OCI-M2 (cell line): ENCODE results near the gene NT5DC2.

ENCODE experiments used
- DNase-seq: peaks from one replicate; lab custom pipeline; 2025; ENCODE audit not compliant: unreplicated experiment; lab: John Stamatoyannopoulos, UW

The NT5DC2 gene

GRCh38 chr3:52525680-52526561, 7.7 kb downstream of the NT5DC2 start:
- no peak for DNase-seq

DNA sequence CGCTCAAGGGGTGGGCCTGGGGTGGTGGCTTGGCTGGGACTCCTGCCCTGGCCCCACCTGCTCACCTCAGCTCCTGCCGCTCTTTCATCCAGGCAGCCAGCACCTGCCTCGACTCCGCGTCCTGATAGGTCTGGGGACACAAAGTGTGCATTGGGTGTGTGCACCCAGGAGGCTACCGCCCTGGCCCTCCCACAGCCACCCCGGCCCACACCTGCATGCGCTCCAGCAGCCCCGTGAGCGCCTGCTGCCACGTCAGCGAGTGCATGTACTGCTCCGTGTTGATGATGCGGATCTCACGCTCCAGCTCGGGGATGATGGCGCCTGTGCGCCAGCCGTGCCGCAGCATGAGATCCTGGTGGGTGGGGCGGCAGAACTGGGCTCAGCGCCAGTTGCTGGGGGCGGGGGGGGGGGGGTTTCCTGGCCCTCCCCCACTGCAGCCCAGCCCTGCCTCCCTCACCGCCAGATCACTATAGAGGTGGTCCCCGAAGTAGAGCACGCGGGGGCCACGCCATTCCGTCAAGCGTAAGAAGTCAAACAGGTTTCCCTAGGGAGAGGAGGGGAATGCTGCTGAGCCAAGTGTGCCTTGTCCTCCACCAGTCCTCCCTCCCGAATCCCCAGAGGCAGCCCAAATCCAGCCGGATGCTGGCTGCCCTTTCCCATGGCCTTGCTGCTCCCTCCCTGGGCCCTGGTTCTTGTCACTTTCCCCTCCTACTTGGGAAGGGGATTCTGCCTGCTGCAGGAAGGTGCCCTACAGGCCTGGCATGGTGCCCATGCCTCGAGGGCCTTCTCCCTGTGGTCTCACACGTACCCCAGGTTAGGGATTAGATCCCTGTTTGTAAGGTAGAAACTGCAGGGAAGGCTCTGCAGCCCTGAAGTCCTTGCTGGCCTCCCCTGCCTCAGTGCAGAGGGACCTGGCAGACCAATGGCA, 8.6 kb downstream of the NT5DC2 start:
- no peak for DNase-seq

DNA sequence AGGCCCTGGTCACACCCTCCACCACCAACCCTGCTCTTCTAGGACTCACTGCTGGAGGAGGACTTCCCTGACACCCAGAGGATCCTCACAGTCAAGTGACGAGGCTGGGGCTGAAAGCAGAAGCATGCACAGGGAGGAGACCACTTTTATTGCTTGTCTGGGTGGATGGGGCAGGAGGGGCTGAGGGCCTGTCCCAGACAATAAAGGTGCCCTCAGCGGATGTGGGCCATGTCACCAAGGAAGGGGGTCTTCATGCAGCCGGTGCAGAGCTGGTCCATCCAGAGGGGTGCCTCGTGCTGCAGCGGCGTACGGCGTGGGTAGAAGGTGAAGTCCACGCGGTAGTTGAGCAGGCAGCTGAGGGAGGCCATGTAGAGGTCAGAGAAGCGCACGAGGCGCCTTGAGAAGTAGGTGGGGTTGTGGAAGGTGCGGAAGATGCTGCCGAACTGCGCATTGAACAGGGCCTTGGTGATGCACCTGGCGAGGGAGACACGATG, 9.4 kb downstream of the NT5DC2 start:
- DNase-seq: no peak

DNA sequence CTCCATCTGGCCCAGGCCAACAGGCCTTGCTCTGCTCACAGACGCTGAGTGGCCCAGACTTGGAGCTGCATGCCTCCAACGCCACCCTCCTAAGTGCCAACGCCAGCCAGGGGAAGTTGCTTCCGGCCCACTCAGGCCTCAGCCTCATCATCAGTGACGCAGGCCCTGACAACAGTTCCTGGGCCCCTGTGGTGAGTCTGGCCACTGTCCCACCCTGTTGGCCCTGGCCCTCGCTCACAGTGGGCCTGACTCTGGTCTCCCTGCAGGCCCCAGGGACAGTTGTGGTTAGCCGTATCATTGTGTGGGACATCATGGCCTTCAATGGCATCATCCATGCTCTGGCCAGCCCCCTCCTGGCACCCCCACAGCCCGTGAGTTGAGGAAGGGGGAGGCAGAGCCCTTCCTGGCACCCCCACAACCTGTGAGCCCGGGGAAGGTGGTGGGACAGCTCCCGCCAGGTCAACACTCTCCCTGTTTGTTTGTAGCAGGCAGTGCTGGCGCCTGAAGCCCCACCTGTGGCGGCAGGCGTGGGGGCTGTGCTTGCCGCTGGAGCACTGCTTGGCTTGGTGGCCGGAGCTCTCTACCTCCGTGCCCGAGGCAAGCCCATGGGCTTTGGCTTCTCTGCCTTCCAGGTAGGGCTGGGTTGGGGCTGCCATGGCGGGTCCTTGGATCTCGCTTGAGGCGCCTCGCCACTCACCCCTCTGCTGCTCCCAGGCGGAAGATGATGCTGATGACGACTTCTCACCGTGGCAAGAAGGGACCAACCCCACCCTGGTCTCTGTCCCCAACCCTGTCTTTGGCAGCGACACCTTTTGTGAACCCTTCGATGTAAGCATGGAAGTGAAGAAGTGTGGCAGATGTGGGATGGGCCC, 10.0 kb downstream of the NT5DC2 start:
- DNase-seq: no peak

DNA sequence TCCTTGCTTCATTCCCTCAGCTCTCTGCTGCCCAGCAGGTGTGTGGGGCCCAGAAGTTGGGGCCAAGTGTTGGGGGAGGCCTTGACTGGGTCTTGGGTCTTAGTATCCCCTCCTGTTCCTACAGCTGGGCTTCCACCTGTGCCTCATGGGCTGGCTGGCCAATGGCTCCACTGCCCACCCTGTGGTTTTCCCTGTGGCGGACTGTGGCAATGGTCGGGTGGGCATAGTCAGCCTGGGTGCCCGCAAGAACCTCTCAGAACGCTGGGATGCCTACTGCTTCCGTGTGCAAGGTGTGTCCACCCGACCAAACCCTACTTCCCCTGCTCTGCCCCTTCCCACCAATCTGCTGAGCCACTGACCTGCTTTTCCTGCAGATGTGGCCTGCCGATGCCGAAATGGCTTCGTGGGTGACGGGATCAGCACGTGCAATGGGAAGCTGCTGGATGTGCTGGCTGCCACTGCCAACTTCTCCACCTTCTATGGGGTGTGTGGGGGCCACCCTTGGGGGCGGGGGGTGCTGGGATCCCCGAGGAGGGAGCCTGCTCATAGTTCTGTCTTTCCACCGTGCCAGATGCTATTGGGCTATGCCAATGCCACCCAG, 10.9 kb downstream of the NT5DC2 start:
- no peak for DNase-seq

GRCh38 chr3:52521881-52522650, 11.6 kb downstream of the NT5DC2 start:
- no peak for DNase-seq

- DNase-seq: no peak
Observed at GRCh38 chr3:52521488-52521824, 12.2 kb downstream of the NT5DC2 start.

DNA sequence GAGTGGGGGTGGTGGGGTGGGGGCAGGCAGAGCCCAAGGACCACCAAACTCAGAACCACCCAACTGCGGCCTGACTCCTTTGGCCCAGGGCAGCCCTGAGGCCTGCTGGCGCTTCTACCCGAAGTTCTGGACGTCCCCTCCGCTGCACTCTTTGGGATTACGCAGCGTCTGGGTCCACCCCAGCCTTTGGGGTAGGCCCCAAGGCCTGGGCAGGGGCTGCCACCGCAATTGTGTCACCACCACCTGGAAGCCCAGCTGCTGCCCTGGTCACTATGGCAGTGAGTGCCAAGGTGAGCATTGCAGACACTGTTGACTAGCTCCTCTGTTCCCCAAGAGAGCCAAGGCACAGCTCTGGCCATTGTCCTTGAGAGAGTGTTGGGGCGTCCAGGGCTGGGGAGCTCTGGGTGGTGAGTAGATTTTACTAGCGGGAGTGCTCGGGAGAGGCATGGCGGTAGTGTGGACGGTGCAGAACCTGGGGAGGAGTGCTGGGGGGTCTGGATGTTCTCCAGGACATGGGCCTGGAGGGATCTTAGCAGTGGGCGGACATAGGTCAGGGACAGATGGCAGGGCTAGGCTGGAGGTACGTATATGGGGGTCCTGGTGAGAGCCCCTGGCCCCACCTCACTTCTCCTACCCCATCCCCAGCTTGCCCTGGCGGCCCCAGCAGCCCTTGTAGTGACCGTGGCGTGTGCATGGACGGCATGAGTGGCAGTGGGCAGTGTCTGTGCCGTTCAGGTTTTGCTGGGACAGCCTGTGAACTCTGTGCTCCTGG, 12.8 kb downstream of the NT5DC2 start:
- no peak for DNase-seq

GRCh38 chr3:52520141-52520667, 13.5 kb downstream of the NT5DC2 start:
- no peak for DNase-seq

DNA sequence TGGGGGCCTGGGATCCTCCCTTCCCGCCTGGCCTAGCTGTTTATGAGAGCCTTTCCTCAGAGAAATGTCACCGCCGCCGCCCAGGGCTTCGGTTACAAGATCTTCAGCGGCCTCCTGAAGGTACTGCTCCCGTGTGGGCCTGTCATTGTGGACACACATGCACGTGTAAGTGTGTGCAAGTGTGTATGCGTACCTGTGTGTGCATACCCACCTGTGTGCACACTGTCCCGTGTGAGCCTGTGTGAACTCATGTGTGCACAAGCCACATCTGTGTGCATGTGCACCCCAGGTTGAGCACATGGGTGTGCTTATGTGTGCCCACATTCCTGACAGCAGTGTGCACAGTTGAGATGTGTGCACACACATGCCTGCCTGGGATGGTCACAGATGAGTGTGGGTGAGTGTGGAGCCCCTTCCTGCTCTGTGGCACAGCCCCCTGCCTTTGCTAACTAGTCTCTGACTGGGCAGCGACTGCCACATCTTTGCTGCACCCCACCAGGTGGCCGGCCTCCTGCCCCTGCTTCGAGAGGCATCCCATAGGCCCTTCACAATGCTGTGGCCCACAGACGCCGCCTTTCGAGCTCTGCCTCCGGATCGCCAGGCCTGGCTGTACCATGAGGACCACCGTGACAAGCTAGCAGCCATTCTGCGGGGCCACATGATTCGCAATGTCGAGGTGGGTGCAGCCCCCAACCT, 14.1 kb downstream of the NT5DC2 start:
- no peak for DNase-seq

DNA sequence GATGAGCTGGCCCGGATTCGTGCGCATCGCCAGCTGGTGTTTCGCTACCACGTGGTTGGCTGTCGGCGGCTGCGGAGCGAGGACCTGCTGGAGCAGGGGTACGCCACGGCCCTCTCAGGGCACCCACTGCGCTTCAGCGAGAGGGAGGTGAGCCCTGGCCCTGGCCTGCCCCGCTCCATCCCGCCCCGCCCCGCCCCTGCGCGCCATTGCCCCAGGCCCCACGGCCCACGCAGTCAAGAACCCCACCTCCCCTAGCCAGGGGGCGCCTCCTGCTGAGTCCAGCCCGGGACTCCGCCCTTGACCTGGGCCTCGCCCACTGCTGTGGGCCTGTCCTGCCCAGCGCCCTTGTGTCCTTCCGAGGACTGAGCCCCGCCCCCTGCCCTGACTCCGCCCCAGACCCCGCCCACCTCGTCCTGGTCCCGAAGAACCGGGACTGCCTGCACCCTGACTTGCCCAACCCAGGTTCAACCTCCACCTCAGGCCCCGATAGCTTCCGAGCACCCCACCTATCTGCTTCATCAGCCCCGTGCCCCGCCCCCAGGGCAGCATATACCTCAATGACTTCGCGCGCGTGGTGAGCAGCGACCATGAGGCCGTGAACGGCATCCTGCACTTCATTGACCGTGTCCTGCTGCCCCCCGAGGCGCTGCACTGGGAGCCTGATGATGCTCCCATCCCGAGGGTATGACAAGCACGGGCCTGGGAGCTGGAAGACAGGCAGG, 14.8 kb downstream of the NT5DC2 start:
- DNase-seq: no peak

DNA sequence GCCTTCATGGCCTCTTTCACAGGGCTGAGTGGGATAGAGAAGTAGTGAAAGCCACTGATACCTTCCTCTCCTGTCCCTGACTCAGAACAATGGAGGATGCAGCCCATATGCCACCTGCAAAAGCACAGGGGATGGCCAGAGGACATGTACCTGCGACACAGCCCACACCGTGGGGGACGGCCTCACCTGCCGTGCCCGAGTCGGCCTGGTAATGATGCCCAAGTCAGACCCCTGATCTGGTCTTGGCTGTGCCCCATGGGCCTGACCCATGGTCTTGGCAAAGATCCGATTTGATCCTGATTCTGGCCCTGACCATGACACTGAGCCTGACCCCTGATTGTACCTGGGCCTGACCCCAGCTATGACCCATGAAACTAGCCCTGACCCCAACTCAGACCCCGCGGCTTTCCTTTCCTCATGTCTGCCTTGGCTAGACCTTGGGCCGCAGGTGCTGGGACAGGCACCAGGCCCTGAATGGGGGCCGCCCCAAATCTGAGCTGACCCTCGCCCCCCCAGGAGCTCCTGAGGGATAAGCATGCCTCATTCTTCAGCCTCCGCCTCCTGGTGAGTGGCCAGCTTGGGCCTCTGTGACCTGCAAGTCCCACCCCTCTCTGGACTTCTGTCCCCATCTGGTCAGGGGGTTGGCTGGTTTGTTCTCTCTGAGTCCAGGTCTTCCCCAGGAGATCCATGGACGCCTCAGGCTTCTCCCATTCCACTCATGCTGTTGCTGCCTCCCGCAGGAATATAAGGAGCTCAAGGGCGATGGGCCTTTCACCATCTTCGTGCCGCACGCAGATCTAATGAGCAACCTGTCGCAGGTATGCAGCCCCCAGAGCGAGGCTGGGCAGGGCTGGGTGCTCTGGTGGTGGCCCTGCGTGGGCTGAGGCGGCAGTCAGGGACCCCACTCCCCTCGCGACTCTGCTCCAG, 15.6 kb downstream of the NT5DC2 start:
- DNase-seq: no peak

DNA sequence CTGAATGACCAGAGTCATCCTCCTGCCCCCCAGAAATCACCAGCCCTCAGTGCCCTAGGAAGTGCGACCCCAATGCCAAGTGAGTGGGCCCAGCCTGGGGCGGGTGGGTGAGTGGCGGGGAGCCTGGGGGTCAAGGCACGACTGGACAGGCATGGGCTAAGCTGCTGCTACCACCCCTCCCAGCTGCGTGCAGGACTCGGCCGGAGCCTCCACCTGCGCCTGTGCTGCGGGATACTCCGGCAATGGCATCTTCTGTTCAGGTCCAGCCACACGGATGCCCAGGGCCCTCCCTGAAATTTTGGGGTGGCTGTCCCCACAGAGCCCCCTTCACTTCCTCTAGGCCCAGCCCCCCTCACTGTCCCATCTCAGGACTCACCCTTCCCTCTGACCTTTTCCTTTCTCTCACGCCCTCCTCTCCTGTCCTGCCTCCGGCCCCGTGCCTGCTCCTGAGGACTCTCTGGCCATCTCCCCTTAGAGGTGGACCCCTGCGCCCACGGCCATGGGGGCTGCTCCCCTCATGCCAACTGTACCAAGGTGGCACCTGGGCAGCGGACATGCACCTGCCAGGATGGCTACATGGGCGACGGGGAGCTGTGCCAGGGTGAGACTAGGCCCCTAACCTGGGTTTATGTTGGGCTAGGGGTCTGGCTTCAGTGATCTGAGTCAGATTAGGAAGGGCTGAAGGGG, 17.0 kb downstream of the NT5DC2 start:
- DNase-seq: no peak

- no peak for DNase-seq
Observed at GRCh38 chr3:52515192-52515591, 18.5 kb downstream of the NT5DC2 start.

DNA sequence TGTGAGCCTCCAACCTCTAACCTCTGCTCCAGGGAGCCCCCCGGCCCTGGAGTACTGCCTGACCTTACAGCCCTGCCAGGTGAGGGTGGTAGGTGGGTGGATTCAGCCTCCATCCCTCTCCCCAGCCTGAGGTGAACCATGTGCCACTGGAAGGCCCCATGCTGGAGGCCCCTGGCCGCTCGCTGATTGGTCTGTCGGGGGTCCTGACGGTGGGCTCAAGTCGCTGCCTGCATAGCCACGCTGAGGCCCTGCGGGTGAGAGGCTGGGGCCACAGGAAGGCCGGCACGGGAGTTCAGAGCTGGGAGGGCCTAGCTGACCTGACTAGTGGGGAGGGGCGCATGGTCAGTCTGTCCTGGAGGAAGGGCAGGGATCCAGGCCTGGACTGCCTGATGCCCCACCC, 19.1 kb downstream of the NT5DC2 start:
- DNase-seq: no peak

DNA sequence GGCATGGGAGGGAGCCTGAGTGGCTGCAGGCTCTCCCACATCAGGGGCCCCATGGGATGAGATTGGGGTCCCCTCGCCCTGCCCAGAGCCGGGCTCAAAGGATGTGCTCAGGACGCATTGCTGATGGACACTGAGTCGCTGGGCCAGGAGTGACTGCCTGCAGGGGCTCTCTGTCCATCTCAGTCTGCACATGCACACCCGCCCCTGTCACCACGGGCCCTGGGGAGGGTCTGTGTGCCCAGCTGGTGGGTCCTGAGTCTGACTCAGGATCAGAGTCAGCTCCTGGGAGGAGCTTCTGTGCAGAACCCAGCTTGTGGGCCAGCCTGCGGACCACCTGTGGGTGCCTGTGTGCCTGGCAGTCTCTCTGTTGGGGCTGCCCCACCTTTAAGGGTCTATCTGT, 20.4 kb downstream of the NT5DC2 start:
- no peak for DNase-seq
